HT1080 (cell line): ENCODE data around the gene RNU6-1. TPM values are rescaled to one million over a fixed set of nuclear protein-coding genes. Genes with fewer than 3 reads are reported as not detected.

Source experiments
- DNase-seq: peaks from one replicate; pipeline ENCODE4 v3.0.0-alpha.2; 2015; ENCODE audit warnings: low read depth
- small RNA-seq: library from RNA; depleted of rRNA; stranded (forward); fragments of <200 nt; gene quantifications from one replicate; pipeline ENCODE3, GENCODE V24; 2014
- total RNA-seq: library from RNA; depleted of rRNA; stranded (reverse); fragments of >200 nt; shearing (Covaris generic); gene quantifications from 2 replicates; pipeline ENCODE4 v1.2.3, GENCODE V29; 2014; rRNA removed

Gene RNU6-1
- total RNA-seq, 1 experiment from 2014 or later, result not detected

DNA sequence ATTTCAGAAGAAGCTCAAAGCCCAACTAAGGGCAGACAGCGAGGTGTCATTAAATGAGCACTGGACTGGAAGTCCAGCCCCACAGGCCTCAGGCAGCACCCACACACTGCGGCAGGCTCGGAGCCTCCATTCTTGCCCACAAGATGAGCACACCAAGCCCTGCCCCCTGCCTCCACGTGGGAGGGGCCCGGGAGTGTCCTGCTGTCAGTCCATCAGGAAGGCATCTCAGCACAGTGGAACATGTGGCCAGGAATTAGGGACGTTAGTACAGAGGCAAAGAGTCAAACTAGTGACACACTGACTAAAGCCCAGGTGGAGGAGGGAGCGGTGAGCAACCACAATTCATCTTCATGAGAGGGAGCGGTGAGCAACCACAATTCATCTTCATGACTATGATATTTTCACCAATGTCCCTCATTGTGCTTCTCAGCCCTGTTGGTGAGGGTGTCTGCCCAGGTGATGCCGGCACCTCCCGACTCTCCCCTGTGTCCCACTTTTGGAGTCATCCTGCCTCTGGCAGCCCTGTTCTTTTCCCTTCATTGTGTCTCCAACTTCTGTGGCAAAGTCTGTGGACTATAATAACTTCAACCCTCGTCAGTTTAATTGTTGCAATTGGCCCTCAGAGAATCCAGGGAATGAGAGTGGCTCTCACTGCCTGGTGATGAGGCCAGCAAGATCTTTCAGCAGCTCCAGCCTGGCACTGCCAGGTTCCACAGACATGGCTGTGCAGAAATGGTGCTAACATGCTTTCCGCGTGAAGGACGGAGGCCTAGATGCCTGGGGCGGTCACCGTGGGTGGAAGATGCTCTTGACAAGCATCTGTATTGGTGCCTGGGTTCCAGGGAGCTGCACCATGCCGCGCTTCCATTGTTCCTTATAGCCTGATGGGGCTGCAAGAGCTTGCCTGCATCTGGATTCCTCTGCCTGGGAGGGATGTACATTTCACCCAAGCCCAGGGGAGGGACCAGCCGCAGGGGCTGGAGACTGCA, 37.6 kb downstream of the RNU6-1 start:
- DNase-seq, result no peak

DNA sequence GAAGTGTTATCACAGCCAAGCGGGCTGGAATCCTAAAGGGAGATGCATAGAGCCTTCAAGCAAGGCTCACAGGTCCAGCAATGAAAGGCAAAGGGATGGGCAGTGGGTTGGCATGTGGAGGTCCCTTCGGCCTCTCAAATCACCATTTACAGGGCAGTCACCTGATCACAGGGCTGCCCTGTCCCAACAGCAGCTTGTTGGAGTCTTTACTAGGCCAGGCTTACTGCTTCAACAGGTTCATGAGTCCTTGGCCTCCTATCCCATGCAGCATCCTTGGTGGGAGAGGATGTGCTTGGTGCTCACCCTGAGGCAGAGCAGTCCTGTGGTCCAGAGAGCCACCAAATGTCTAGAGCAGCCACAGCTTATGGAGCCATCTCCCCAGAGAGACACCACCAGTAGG, 38.7 kb downstream of the RNU6-1 start:
- no peak for DNase-seq

DNA sequence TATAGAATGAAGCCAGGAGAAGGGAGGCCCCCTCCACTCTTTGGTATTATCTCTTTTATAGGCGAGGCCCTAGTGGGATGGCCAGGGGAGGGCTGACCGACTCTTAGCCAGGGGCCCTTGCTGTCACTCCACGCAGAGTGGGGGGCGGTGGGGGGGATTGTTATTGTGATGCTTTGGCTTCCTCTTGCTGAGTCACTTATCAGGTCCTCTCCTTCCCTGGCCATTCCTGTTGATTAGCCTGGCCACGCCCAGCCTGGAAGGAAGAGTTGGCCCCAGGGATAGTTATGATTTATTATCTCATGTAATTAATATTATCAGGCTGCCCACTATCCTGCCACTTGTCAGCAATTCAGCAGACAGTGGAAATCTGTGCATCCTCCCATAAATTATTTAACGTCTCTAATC, 40.0 kb downstream of the RNU6-1 start:
- DNase-seq, result no peak

DNA sequence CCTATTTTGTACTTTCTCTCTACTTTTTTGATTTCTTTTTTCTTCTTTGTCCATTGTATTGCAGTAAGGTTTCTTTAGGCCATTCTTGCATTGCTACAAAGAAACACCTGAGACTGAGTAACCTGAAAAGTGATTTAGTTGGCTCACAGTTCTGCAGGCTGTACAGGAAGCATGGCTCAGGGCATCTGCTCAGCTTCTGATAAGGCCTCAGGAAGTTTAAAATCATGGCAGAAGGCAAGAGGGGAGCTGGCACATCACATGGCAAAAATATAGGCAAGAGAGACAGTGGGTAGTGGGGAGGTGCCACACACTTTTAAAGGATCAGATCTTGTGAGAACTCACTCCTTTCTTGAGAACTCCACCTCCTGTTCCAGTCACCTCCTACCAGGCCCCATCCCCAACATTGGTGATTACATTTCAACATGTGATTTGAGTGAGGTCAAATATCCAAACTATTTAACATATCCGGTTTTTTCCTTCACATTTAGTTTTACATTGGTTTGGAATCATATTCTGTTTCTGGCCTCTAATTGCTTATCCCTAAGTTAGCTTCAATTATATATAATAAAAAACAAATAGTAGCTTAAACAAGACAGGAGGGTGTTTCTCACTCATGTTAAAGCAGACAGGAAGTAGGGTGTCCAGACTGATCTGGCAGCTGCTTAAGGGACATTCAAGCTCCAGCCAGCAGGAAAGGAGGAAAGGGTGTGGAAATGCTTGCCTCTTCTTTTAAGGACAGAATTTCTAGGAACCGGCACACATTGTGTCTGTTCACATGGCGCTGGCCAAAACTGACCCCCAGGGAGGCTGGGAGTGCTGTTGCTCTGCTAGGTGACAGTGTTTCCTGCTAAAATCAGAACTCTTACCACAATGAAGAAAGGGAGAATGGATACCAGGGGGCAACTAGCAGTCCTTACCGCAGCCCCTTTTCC, 43.4 kb downstream of the RNU6-1 start:
- DNase-seq, result no peak

DNA sequence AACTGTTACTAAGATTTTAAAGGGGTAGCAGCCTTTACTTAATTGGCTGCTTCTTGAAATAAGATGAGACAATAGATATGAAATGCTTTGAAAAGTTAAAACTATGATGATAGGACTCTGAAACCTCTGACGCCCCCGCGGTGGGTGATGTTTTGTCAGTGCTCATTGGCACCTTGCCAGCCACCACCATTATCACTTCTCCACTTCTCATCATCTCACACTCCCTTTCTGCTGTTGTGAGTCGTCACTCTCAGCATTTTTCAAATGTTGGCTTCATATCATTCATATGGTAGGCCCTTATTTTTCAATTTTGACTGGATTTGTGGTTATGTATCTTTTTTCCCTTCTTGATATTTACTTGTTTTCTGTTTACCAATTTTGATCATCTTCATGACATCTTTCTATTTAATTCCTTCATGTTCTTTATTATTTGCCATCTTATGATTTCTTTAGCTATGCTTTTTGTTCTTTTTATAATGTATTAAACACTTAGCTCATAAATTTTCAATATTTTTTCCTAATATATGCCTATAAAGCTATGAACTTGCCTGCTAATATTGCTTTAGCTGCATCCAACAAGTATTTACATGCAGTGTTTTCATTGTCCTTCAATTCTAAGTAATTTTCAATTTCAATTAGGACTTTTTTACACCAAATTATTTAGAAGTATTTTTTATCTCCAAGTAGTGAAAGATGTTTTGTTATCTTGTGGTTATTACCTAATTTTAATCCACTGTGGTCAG, 44.8 kb downstream of the RNU6-1 start:
- no peak for DNase-seq

DNA sequence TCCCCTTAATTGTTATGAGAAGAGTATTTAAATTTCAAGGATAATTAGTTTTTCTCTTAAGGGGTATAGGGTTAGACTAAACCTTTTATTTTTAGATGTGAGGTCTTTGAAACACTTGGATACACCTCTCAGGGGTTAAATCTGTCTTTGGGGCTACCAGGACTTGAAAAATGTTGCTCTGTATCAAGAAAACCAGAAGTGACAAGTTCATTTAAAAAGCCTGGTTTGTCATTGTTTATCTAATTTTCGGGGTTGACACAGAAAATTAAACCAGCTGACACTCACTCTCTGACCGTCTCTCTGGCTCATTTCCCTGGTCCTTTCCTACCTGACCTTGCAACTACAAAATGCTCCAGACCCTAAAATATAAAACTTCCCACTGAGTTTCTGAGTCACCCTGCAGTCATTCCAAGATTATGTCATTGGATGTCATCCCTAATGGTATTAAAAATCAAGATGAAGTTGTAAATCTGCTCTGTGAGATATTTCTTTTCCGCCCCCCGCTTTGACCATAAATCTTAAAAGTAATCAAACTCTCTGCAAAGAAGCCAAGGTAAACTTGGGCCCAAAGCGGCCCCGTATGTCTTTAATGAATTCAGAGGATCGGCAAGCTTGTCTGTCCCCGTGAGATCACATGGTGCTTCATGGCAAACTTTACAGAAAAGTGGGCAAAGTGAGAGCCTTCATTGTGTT, 47.4 kb downstream of the RNU6-1 start:
- peak; percentile 25 for DNase-seq

DNA sequence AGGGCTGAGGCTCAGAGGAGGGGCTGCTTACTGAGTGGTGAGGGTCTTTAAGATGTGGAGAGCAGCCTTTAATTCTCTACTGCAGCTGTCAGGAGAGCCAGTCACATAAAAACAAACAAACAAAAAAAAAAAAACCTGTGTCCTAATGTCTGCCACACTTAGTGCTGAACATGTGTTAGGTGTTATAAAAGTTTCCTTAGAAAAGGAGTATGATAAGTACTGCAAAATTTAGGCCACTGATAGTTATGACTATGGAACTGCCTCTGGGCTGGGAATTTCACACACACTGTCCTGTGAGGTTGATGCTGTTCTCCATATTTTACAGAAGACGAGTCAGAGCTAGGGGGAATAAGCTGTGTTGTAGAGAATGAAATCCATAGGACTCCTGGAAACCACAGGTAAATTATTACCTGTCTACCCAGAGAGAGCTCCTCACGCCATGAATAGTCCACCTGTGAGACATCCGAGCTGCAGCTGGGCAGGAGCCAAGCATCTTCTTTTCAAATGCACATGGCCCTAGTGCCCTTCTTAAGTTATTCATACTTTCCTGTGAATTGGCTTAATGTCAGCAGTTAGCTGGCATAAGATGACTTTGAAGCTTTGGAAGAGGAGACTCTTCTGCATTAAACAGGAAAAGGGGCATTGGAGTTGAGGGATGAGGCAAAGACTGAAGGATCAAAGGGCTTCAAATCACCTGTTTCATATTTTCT, 49.1 kb downstream of the RNU6-1 start:
- DNase-seq, result no peak

Small RNA genes within 50 kb of the gene (small RNA-seq; reads per million reads assigned to genes)
- gene RNU6-1, result 0.18 reads per million

Other genes with a start within 250 kb of the RNU6-1 start
- gene SKOR1, start 14.5 kb downstream of the RNU6-1 start, total RNA-seq, result not detected in 2 replicates
- gene PIAS1, start 214.3 kb upstream of the RNU6-1 start, total RNA-seq, result 8.1 and 22.7 TPM in 2 replicates